Thyroid gland (tissue), 4 donors: ENCODE data around the gene TRAK2. TPM values are rescaled to one million over a fixed set of nuclear protein-coding genes. Genes with fewer than 3 reads are reported as not detected.
A peak's percentile ranks its signal among the peaks of the same experiment; 100 is the strongest.

ENCODE experiments used
- DNase-seq, 2 donors: peaks; one replicate each; pipeline ENCODE4 v3.0.0-alpha.2; 2019
- H3K27ac ChIP-seq, 3 donors: fragments of 200-600 bp; sonication (generic); 1 replicate in 2 of 3; 2 replicates in 1 of 3; pipeline ENCODE4 v1.5.1; 2016 to 2019; ENCODE audit warnings: mild to moderate bottlenecking in 1 of 3, moderate library complexity in 1 of 3
- H3K27me3 ChIP-seq: fragments of 200-600 bp; sonication (generic); one replicate; pipeline ENCODE4 v1.5.1; 2019
- H3K36me3 ChIP-seq, 2 donors: fragments of 200-600 bp; sonication (generic); one replicate each; pipeline ENCODE4 v1.5.1; 2016 to 2019
- H3K4me1 ChIP-seq, 2 donors: fragments of 200-600 bp; sonication (generic); one replicate each; pipeline ENCODE4 v1.5.1; 2017 to 2019
- H3K4me3 ChIP-seq, 3 donors: fragments of 200-600 bp; sonication (generic); replicated peaks in 1 of 3; 1 replicate in 2 of 3; 2 replicates in 1 of 3; pipeline ENCODE4 v1.5.1; 2016; ENCODE audit warnings: mild to moderate bottlenecking in 1 of 3
- H3K9me3 ChIP-seq: fragments of 200-600 bp; sonication (generic); one replicate; pipeline ENCODE4 v1.5.1; 2017
- POLR2A ChIP-seq, 2 donors: fragments of 450-650 bp; IDR thresholded peaks; one replicate each; pipeline ENCODE4 v1.6.1; 2017; ENCODE audit warnings: antibody characterized with exemption in 2 of 2, mild to moderate bottlenecking in 2 of 2, moderate library complexity in 1 of 2
- WGBS, 2 donors: methylation state at CpG; one replicate each; pipeline ENCODE4 v1.1.5; 2017; 5-methylcytosine and 5-hydroxymethylcytosine counted together
- intact Hi-C: fragments of 100-400 bp; cut with DNase I; formaldehyde crosslinking; loops from one replicate; pipeline ENCODE4 v1.15.1; 2023
- total RNA-seq, 4 donors: library from RNA; depleted of rRNA; stranded (reverse); fragments of >200 nt; gene quantifications; one replicate each; pipeline ENCODE4 v1.2.3, GENCODE V29; 2016
- TF ChIP-seq, protein P1 (sequence below), 6 experiments: fragments of 200-600 bp in 3 of 6; fragments of 450-650 bp in 3 of 6; sonication (generic) in 3 of 6; IDR thresholded peaks; one replicate each; pipeline ENCODE4 v1.5.1; 2016 to 2019; ENCODE audit warnings: antibody characterized with exemption in 6 of 6, mild to moderate bottlenecking in 2 of 6, inconsistent platforms in 1 of 6, moderate library complexity in 1 of 6

Gene TRAK2
- total RNA-seq, 4 donors from 2014 or later = 71.7 to 89.6 (median 79.7) TPM

DNA sequence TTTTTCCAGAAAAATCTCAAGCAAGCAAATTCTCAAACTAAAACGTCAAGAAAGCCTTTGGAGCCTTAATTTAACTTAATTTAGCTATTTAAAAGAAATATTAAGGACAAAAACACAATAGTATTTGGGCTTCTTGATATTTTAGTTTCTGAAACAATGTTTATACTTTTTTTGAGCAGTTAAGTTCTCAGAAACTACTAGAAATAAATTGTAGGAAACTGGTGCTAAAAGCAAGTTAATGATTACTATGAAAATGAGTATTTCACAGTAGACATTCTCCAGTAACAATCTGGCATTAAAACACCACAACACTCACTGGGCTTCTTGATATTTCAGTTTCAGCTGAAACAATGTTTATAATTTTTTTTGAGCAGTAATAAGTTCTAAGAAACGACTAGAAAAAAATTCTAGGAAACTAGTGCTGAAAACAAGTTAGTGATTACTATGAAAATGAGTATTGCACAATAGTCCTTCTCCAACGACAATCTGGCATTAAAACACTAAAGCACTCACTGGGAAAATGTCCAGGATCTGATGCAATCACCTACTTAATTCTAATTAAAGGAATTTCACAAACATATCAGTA is 45.1 kb downstream of the TRAK2 start:
- no peak overlapping the region for H3K4me3 ChIP-seq
- 15 to 20% methylated on average over 3 of the region's 3 CpGs for WGBS, 2 donors
- intact Hi-C loops = no loop called here
- H3K4me1 ChIP-seq = peaks cover 61 to 89% of the 10 kb centered on the region in 2 donors
- peak overlapping the region; percentile 75 to 83 (median 79) for H3K27ac ChIP-seq
- no peak for TF ChIP-seq POLR2A (IDR thresholded peaks at IDR 0.05)
- no peaks in the 10 kb centered on the region for H3K9me3 ChIP-seq
- DNase-seq = peak; percentile 9 to 13
- H3K36me3 ChIP-seq = no peaks in the 10 kb centered on the region
- H3K27me3 ChIP-seq = no peaks in the 10 kb centered on the region

DNA sequence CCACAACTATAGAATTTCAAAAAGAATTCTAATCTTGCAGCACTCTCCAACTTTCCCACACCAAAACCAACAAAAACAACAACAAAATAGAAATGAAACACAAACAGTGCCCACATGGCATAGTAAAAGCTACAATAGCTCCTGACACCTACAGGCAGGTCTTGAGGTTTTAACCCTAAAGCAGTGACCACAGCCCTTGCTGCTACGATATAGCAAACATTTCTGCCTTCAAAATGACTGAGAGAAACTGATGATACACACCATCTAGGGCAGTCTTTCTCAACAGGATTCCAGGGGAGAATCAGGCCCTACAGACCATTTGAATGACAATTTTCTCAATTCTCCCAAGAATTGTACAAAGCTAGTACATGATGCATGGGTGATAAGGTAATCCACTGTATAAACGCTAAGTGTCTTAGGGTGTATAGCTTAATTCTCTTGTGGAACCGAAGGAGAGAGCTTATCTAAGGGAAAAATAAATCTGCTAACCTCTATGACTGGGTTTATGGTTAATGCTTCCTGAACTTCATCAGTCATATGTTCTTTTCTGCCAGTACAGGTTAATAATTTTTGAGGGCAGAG is 46.5 kb downstream of the TRAK2 start:
- no peaks in the 10 kb centered on the region for H3K27me3 ChIP-seq
- H3K36me3 ChIP-seq = no peaks in the 10 kb centered on the region
- no peak overlapping the region for H3K4me3 ChIP-seq
- no peaks in the 10 kb centered on the region for H3K9me3 ChIP-seq
- no peak for DNase-seq
- WGBS, 2 donors = 71% methylated on average over 3 of the region's 3 CpGs
- peaks cover 61 to 77% of the 10 kb centered on the region in 2 donors for H3K4me1 ChIP-seq
- H3K27ac ChIP-seq = peak overlapping the region; percentile 75 to 83 (median 79)
- intact Hi-C loops = no loop called here
- TF ChIP-seq, protein P1, sequence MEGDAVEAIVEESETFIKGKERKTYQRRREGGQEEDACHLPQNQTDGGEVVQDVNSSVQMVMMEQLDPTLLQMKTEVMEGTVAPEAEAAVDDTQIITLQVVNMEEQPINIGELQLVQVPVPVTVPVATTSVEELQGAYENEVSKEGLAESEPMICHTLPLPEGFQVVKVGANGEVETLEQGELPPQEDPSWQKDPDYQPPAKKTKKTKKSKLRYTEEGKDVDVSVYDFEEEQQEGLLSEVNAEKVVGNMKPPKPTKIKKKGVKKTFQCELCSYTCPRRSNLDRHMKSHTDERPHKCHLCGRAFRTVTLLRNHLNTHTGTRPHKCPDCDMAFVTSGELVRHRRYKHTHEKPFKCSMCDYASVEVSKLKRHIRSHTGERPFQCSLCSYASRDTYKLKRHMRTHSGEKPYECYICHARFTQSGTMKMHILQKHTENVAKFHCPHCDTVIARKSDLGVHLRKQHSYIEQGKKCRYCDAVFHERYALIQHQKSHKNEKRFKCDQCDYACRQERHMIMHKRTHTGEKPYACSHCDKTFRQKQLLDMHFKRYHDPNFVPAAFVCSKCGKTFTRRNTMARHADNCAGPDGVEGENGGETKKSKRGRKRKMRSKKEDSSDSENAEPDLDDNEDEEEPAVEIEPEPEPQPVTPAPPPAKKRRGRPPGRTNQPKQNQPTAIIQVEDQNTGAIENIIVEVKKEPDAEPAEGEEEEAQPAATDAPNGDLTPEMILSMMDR (IDR thresholded peaks at IDR 0.05) = no peak
- no peak for TF ChIP-seq POLR2A (IDR thresholded peaks at IDR 0.05)

DNA sequence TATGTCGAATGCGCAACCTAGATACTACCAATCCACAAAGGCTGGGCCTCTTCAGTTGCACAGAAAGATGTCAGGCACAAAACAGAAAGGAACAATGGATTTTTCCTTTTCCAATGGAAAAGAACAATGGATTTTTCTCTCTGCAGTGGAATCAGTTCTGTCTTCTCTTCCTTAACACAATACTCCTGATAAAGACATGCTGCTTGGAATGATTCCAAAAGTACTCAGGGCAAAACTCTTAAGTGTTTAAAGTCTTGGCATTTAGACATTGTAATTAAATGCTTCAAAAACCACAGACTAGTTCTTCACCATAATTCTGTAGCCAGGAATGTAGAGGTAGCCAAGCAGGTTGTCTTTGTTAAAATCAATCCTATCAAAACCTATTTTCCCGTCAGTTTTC is 47.4 kb downstream of the TRAK2 start:
- no peaks in the 10 kb centered on the region for H3K27me3 ChIP-seq
- peak overlapping the region; percentile 75 to 83 (median 79) for H3K27ac ChIP-seq
- no peaks in the 10 kb centered on the region for H3K9me3 ChIP-seq
- intact Hi-C loops = no loop called here
- H3K4me3 ChIP-seq = no peak overlapping the region
- TF ChIP-seq, protein P1 (IDR thresholded peaks at IDR 0.05) = no peak
- TF ChIP-seq POLR2A (IDR thresholded peaks at IDR 0.05) = no peak
- 56 to 59% methylated on average over 3 of the region's 3 CpGs for WGBS, 2 donors
- H3K36me3 ChIP-seq = no peaks in the 10 kb centered on the region
- peaks cover 56 to 69% of the 10 kb centered on the region in 2 donors for H3K4me1 ChIP-seq
- no peak for DNase-seq

DNA sequence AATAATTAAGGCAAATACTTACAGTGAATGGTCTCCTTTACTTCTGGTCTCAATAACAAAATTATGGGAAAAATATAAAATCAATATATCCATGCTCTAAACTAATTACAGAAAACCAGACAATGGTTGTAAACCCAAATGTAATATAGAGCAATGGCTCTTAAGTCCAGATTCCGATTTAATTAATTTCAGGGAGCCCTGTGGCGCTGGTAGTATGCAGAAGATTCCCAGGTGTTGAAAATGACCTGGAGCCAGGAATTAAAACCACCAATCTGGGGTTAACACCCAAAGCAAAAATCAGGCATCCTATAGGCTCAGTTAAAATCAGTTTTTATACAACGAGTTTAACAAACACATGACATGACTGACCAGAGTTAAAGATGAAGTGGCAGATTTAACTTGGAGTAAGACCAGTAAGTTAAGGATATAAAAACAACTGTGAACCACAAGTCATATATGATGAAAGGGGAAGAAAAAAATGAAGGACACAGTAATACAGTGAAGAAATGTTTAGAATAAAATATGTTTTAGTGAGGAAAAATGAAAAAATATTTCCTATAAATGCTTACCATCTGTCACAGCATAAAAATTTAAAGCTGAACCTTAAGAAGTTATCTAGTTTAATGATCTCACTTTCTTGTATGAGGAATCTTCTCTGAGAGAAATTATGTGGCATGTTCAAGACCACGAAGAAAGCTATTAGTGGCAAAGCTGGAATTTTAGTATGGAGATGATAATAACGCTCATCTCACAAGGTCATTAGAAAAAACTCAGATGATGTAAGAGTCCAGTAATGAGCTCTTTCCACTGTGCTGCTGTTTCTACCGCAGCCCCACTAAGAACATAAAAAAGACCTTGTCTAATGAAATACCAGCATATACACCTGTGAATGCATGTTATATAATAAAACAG is 48.4 kb downstream of the TRAK2 start:
- H3K36me3 ChIP-seq = no peaks in the 10 kb centered on the region
- intact Hi-C loops = no loop called here
- WGBS, 2 donors = 56 to 60% methylated on average over 6 of the region's 6 CpGs
- no peaks in the 10 kb centered on the region for H3K27me3 ChIP-seq
- TF ChIP-seq, protein P1 (IDR thresholded peaks at IDR 0.05) = no peak
- no peak for TF ChIP-seq POLR2A (IDR thresholded peaks at IDR 0.05)
- peak overlapping the region; percentile 67 to 79 (median 75) for H3K27ac ChIP-seq
- H3K9me3 ChIP-seq = no peaks in the 10 kb centered on the region
- peaks cover 56 to 66% of the 10 kb centered on the region in 2 donors for H3K4me1 ChIP-seq
- no peak for DNase-seq
- H3K4me3 ChIP-seq = no peak overlapping the region

DNA sequence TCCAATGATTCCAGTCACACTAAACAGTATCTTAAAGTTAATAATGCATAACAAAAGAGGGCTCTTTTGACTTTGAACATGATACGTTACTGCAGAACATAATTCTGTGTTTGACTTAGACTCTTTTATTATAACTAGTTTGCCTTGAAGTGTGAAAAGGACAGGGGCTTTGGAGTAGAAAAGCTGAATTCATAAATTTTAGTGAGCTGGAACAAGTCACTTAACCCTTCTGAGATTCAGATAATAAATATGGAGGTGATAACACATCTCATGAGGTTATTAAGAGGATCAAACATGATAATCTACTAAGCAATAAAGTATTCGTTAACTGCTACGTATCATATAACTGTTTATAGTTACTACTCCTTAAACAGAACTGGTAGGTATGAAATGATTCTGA is 49.4 kb downstream of the TRAK2 start:
- no peaks in the 10 kb centered on the region for H3K9me3 ChIP-seq
- peak overlapping the region; percentile 33 to 75 (median 67) for H3K27ac ChIP-seq
- H3K4me3 ChIP-seq = no peak overlapping the region
- TF ChIP-seq, protein P1 (IDR thresholded peaks at IDR 0.05) = no peak
- TF ChIP-seq POLR2A (IDR thresholded peaks at IDR 0.05) = no peak
- DNase-seq = no peak
- H3K36me3 ChIP-seq = peaks cover 3 to 8% of the 10 kb centered on the region in 2 donors
- H3K4me1 ChIP-seq = peaks cover 51 to 55% of the 10 kb centered on the region in 2 donors
- intact Hi-C loops = no loop called here
- WGBS, 2 donors = 78 to 80% methylated on average over 3 of the region's 3 CpGs
- no peaks in the 10 kb centered on the region for H3K27me3 ChIP-seq
